Subcutaneous abdominal adipose tissue (tissue), 5 donors: ENCODE data around the gene GALNT15.
A peak's percentile ranks its signal among the peaks of the same experiment; 100 is the strongest.

Source experiments
- H3K27ac ChIP-seq: one replicate; pipeline ENCODE4 v1.7.0; 2013; ENCODE audit warnings: low read depth, mild to moderate bottlenecking, inconsistent platforms, low read length, moderate library complexity
- H3K27me3 ChIP-seq, 5 donors: one replicate each; pipeline ENCODE4 v1.7.0; 2013; ENCODE audit warnings: low read length in 5 of 5, inconsistent platforms in 1 of 5; ENCODE audit not compliant: control insufficient read depth in 5 of 5, insufficient read depth in 4 of 5
- H3K36me3 ChIP-seq, 5 donors: one replicate each; pipeline ENCODE4 v1.7.0; 2013; ENCODE audit warnings: low read length in 5 of 5; ENCODE audit not compliant: control insufficient read depth in 5 of 5, insufficient read depth in 5 of 5
- H3K4me1 ChIP-seq, 5 donors: one replicate each; pipeline ENCODE4 v1.7.0; 2013; ENCODE audit warnings: low read length in 5 of 5, mild to moderate bottlenecking in 3 of 5, moderate library complexity in 1 of 5; ENCODE audit not compliant: control insufficient read depth in 5 of 5, insufficient read depth in 5 of 5
- H3K4me3 ChIP-seq, 5 donors: one replicate each; pipeline ENCODE4 v1.7.0; 2013; ENCODE audit warnings: low read length in 5 of 5, low read depth in 1 of 5
- H3K9ac ChIP-seq, 5 donors: one replicate each; pipeline ENCODE4 v1.7.0; 2013; ENCODE audit warnings: low read length in 5 of 5, mild to moderate bottlenecking in 4 of 5, moderate library complexity in 3 of 5
- H3K9me3 ChIP-seq, 5 donors: one replicate each; pipeline ENCODE4 v1.7.0; 2013; ENCODE audit warnings: low read length in 5 of 5; ENCODE audit not compliant: control insufficient read depth in 5 of 5
- donor health status: healthy.
- donor health status: healthy.
- donor health status: healthy.
- donor health status: healthy.
- donor health status: healthy.

The GALNT15 gene

DNA sequence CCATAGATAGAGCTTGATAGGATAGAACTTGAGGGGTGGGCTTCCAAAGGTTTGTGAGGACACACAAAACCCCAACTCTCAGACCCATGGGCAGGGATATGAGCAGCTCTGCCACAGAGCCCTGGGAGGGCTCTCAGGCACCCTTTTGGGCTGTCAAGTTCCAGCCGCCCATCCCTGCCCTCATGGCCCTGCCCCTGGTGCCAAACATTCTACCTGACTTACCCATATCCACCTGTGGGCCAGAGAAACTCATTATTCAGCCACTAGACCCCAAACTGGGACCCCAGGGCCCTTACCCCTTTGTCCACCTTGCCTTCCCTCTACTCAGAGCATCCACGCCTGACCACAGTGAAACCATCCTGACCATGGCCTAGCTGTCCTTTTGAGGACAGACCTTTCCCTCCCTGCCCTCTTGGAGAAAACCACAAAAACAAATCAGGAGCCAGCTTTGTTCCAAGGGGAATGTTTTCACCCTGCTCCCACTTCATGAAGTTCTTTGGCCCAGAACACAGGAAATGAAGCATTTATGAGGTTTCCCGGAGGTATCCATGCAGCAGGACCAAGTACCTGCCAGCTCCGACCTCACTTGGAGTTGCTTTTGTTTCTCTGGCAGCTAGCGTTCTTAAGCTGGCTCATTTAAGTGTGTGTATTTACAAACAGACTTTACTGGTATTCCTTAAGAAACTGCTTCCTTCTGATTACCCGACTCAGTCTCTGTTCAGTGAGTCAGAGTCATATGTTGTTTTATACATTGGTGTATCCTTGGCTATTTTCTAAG is 34.2 kb upstream of the GALNT15 start:
- peaks cover 0 to 6% (median 2%) of the 10 kb centered on the region in 5 donors for H3K9me3 ChIP-seq
- peaks cover 3 to 37% (median 31%) of the 10 kb centered on the region in 5 donors for H3K4me1 ChIP-seq
- peak overlapping the region in 1 of 5 donors; percentile 41 for H3K4me3 ChIP-seq
- peak overlapping the region in 1 of 5 donors; percentile 62 for H3K9ac ChIP-seq
- H3K36me3 ChIP-seq, result no peaks in the 10 kb centered on the region
- peak overlapping the region; percentile 81 for H3K27ac ChIP-seq
- no peaks in the 10 kb centered on the region for H3K27me3 ChIP-seq

DNA sequence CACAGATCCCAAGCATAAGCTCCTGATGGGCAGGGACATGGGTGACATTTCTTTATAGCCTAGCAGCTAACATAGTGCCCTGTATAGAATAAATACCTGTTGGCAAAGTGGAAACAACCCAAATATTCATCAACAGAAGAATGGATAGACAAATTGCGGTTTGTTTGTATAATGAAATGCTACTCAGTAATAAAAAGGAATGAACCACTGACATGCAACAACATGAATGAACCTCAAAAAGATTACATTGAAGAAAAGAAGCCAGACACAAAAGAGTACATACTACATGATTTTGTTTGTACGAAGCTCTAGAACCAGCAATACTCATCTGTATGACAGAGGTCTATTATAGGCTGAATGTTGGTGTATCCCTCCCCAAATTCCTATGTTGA is 33.6 kb upstream of the GALNT15 start:
- Histone ChIP-seq H3K4me1 (peaks cover 3 to 35% (median 26%) of the 10 kb centered on the region in 5 donors), H3K27ac (peak overlapping the region; percentile 81), H3K9ac (no peak overlapping the region), H3K27me3 (no peaks in the 10 kb centered on the region), H3K9me3 (peaks cover 0 to 6% (median 2%) of the 10 kb centered on the region in 5 donors), H3K36me3 (no peaks in the 10 kb centered on the region), H3K4me3 (no peak overlapping the region)

DNA sequence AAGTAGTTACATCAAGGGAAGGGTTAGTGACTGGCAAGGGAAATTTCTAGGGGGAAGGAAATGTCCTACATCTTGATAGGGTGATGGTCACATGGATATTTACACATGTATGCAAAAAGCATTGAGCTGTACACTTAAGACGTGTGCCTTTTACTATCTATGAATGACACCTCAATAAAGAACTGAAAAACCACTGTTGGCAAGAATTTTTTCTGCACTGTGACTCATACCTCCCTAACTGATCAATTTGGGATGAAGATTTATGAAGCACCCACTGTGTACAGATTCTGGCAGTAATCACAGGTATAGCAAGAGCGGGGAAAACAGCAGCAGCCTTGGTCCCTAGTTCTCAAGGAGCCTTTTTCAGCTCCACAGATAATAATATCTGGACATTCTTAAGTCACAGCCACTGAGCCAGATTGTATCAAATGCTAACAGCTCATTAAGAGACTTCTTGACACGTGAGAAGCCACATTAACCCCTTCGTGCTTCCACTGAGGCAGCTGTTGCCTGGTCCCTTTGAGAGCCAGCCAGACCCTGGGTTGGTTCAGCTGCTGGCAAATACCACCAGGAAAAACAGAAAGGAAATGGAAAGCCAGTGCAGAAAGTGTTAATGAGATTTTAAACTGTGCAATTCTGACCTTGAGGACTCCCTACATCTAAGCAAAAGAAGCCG is 32.0 kb upstream of the GALNT15 start:
- peaks cover 0 to 2% (median 0%) of the 10 kb centered on the region in 5 donors for H3K9me3 ChIP-seq
- H3K4me3 ChIP-seq, result no peak overlapping the region
- no peak overlapping the region for H3K27ac ChIP-seq
- peaks cover 5 to 35% (median 19%) of the 10 kb centered on the region in 5 donors for H3K4me1 ChIP-seq
- no peaks in the 10 kb centered on the region for H3K27me3 ChIP-seq
- H3K9ac ChIP-seq, result no peak overlapping the region
- H3K36me3 ChIP-seq, result no peaks in the 10 kb centered on the region

DNA sequence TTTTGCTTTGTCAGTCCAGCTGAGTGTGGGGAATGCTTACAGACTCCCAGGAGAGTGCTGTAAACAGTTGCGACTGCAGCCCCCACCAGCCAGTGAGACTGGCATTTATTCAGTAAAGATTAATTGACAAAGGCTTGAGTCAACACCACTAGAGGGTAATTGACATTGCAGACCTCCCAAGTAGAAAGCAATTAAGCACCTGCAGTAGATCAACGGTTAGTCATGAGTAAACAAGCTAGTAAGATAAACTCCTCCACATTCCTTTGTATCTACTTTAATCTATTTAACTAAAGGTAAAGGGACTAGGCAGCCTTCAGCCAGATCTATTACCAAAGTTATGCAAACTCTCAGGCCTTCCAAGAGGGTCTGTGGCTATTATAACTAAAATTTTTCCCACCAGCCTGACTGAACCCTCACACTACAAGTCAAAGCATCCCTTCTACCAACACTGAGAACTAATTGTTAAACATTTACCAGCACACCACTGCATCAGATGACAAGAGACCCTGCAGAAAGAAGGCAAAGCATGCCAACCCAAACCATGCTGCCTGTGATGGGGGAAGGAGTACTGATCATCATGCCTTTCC is 30.5 kb upstream of the GALNT15 start:
- no peak overlapping the region for H3K9ac ChIP-seq
- H3K27ac ChIP-seq, result no peak overlapping the region
- no peaks in the 10 kb centered on the region for H3K36me3 ChIP-seq

DNA sequence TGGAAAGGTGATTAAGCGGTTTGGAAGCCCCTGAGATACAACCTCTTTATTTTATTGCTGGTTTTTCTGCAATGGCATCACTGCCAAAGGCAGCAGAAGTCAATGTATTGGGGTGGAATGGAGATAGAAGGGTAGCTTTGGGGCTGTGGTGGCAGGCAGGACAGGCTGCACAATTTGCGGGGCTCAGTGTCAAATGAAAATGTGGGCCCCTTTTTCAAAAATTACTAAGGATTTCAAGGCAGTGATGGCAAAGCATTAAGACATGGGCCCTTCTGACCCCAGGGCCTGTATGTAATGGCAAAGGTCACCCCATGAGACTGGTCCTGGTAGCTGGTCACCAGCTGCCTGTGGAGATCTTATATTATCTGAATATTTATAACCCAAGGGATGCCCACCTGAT is 29.3 kb upstream of the GALNT15 start:
- Histone ChIP-seq H3K4me1 (peaks cover 10 to 48% (median 30%) of the 10 kb centered on the region in 5 donors), H3K36me3 (no peaks in the 10 kb centered on the region), H3K27me3 (no peaks in the 10 kb centered on the region), H3K9me3 (no peaks in the 10 kb centered on the region), H3K9ac (no peak overlapping the region), H3K4me3 (no peak overlapping the region), H3K27ac (no peak overlapping the region)

More for the DNA sequence above, 30.5 kb upstream of the GALNT15 start:
- peaks cover 9 to 48% (median 30%) of the 10 kb centered on the region in 5 donors for H3K4me1 ChIP-seq
- H3K27me3 ChIP-seq, result no peaks in the 10 kb centered on the region
- H3K4me3 ChIP-seq, result no peak overlapping the region
- no peaks in the 10 kb centered on the region for H3K9me3 ChIP-seq

DNA sequence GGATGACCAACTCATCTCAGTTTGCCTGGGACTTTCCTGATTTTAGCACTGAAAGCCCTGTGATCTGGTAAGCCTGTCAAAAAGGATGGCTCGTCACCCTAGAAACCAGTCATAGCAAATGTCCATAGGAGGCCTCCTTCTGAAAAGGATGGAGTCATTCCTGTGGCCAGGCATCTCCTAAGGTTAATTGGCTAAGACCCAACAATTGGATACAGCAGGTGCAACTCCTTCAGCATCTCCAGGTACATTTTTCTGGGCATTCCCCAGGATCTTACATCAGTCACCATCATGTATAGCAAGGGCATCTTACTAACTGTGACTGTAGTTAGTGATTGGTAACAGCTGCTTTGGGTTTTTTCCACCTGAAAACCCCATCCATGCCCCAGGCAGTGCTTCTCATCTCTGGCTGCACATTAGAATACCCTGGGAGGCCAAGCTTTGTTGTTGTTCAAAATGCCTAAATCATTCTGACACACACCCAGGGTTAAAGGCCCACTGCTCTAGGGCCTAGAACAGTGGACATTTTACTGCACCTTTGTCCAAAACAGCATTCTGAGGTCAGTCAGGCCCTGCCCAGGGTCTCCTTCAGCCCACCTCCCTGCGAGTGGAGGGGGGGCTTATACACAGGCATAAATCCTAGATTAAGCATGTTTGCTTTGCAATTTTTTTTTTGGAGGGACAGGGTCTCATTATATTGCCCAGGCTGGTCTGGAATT is 28.3 kb upstream of the GALNT15 start:
- no peak overlapping the region for H3K9ac ChIP-seq
- no peak overlapping the region for H3K27ac ChIP-seq
- H3K27me3 ChIP-seq, result no peaks in the 10 kb centered on the region
- H3K36me3 ChIP-seq, result no peaks in the 10 kb centered on the region
- H3K4me3 ChIP-seq, result no peak overlapping the region
- peaks cover 8 to 49% (median 30%) of the 10 kb centered on the region in 5 donors for H3K4me1 ChIP-seq
- H3K9me3 ChIP-seq, result no peaks in the 10 kb centered on the region

DNA sequence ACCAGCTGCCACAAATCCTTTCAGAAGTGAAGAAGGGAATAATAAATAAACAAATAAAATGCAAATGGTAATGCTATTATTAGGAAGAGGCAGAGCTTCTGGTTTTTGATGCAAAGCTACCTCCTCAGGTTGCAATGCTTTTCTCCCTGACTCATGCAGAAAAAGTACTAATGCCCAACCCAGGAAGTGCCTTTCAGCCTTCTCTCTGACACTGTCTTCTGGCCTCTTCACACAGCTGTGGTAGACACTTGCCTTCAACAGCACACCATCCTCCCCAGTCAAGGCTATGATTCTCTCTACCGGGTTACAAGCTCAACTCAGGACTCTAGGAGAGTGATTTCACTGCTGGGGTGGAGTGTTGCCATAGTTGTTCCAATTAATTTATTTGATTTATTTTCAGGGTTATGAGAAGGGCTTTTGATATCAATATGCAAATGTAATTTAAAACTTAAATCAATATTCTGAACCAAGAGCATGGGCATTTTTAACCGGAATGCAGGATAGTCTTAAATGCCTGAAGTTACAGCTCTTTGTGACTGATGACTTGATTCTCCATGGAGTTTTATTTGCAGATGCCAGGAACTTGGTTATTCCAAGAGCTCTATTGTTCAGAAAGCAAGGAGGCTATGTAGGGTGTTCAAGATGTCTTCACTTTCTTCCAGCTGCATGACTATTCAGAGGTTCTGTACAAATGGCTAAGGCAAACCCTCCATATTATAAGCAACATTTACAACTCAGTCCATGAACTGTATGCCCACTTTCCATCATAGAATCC is 27.1 kb upstream of the GALNT15 start:
- no peaks in the 10 kb centered on the region for H3K36me3 ChIP-seq
- no peaks in the 10 kb centered on the region for H3K9me3 ChIP-seq
- H3K27ac ChIP-seq, result peak overlapping the region; percentile 59
- no peak overlapping the region for H3K4me3 ChIP-seq
- H3K9ac ChIP-seq, result no peak overlapping the region
- H3K4me1 ChIP-seq, result peaks cover 8 to 47% (median 27%) of the 10 kb centered on the region in 5 donors
- no peaks in the 10 kb centered on the region for H3K27me3 ChIP-seq

DNA sequence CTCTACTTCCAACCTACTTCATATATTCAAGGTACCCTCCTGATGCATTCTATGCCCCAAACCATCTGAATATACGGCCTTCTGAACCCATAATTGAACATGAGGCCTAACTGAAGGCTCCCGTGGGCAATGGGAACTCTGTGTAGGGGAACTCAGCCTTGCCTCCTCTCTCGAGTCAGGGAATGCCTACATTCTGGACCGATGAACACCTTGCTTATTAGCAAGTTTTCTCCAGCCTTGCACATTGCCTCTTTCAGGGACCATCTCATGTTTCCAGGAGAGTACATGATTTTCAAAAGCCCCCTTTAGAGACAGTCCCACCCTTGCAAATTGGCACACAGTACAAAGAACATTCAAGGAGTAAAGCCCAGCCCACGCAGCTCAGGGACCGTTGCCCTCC is 26.3 kb upstream of the GALNT15 start:
- no peak overlapping the region for H3K4me3 ChIP-seq
- H3K27me3 ChIP-seq, result no peaks in the 10 kb centered on the region
- peak overlapping the region; percentile 59 for H3K27ac ChIP-seq
- H3K4me1 ChIP-seq, result peaks cover 8 to 43% (median 26%) of the 10 kb centered on the region in 5 donors
- H3K9ac ChIP-seq, result no peak overlapping the region
- H3K9me3 ChIP-seq, result peaks cover 0 to 2% (median 0%) of the 10 kb centered on the region in 5 donors
- no peaks in the 10 kb centered on the region for H3K36me3 ChIP-seq

DNA sequence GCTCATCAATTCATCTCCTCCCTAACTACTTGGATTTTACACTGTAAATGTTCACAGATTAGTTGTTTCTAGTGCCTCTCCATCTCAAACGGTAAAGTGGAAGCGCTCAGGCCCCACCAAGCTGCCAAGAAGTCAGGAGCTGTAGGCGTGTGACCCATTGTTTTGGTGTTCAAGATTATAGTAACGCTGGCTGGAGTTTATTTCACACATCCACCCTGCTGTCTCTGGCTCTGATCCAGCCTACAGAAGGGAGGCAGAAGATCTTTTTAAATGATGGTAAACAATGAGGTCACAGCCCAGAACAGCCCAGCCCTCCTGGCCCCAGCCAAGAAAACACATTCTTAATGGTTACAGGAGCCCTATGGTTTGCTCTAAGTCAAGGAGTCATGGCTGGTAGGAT is 25.7 kb upstream of the GALNT15 start:
- no peak overlapping the region for H3K4me3 ChIP-seq
- no peaks in the 10 kb centered on the region for H3K27me3 ChIP-seq
- peaks cover 0 to 4% (median 0%) of the 10 kb centered on the region in 5 donors for H3K9me3 ChIP-seq
- H3K36me3 ChIP-seq, result no peaks in the 10 kb centered on the region
- peaks cover 8 to 43% (median 26%) of the 10 kb centered on the region in 5 donors for H3K4me1 ChIP-seq
- peak overlapping the region; percentile 59 for H3K27ac ChIP-seq
- H3K9ac ChIP-seq, result no peak overlapping the region
